Measurements from ENCODE around the gene UXS1. TPM values are rescaled to one million over a fixed set of nuclear protein-coding genes. Genes with fewer than 3 reads are reported as not detected.
"Not testable (repeated sequence)": the region's sequence is repeated elsewhere in the genome, so short reads cannot be mapped to it uniquely, and the experiment has no call there.

UXS1 gene
- 10 to 100 TPM; 33.9 to 39.9 TPM for total RNA-seq

DNA sequence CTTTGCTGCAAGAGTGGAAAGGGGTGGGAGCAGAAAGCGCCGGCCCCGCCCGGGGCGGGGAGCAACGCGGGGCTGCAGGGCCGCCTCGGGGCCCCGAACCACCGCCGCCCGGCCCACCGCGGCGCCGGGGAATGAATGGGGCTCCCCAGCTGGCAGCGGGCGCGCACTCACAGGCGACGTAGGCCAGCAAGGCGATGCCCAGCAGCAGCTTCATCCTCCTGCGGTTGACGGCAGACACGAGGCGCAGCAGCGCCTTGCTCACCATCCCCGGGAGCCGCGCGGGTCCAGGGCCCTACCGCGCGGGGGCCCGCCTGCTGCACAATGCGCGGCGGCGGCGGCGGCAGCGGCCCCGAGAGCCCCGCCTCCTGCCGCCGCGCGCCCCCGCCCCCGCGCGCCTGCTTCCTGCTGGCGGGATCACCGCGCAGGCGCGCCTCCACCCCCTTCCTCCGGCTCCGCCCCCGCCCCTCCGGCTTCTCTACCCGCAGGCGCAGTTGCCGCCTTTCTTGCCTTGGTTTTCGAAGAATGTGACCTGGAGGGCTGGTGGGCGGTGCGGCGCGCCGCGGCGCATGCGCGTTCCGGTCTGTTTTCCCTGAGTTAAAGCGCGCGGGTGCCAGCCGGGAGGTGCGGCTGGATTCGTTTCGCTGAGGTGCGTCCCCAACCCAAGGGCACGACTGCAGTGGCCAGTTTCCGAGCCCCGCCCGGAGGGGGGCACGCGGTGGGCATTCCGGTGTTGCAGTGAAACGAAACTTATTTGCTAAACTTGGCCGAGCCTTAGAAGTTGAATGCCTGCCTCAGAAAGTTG, at the start of gene UXS1:
Gene UXS1, minus strand, starts transcription at position 325 of the 802 bp plus-strand sequence. Its CDS starts 60 bp downstream, at position 265.
- DNase-seq (peak; percentile 97 to 98), ATAC-seq (replicated peaks in 1 of 2) (peak; percentile 75 to 82)
- H3K27ac Mint-ChIP-seq = peak within 1 kb of the TSS; percentile 96
- H3K9me3 Mint-ChIP-seq = no peaks in the 10 kb centered on the region
- H3K27me3 Mint-ChIP-seq (ENCODE audit: low read depth) = no peaks in the 10 kb centered on the region
- peaks cover 45% of the 10 kb centered on the region for H3K4me1 Mint-ChIP-seq (ENCODE audit: low read depth)
- H3K36me3 Mint-ChIP-seq (ENCODE audit: insufficient read depth in 2 of 2) = peaks cover 3% of the 10 kb centered on the region in 2 donors
- peak within 1 kb of the TSS; percentile 87 to 89 for H3K4me3 Mint-ChIP-seq

DNA sequence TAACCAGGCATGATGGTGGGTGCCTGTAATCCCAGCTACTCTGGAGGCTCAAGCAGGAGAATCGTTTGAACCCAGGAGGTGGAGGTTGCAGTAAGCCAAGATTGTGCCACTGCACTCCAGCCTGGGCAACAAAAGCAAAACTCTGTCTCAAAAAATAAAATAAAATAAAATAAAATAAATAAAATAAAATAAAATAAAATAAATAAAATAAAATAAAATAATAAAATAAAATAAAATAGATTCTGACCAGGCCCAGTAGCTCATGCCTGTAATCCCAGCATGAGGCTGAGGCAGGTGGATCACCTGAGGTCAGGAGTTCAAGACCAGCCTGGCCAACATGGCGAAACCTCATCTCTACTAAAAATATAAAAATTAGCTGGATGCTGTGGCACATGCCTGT, 45.4 kb upstream of the UXS1 start:
- not testable (repeated sequence) for ATAC-seq (replicated peaks in 1 of 2); H3K4me1 Mint-ChIP-seq (ENCODE audit: low read depth); H3K4me3 Mint-ChIP-seq; H3K27me3 Mint-ChIP-seq (ENCODE audit: low read depth); DNase-seq; H3K27ac Mint-ChIP-seq
- Mint-ChIP-seq H3K9me3 (peaks cover 10 to 15% of the 10 kb centered on the region in 2 donors), H3K36me3 (ENCODE audit: insufficient read depth in 2 of 2) (peaks cover 11 to 17% of the 10 kb centered on the region in 2 donors)

DNA sequence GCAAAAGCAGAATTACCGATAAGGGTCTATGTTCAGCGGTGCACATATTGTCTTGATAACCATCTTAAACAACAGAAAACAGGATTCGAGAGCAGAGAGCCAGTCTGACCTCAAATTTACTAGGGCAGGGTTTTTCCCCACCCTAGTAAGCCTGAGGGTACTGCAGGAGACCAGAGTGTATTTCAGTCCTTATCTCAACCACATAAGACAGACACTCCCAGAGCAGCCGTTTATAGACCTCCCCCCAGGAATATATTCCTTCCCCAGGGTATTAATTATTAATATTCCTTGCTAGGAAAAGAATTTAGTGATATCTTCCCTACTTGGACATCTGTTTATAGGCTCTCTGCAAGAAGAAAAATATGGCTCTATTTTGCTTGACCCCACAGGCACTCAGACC, 41.3 kb upstream of the UXS1 start:
- H3K4me1 Mint-ChIP-seq (ENCODE audit: low read depth); ATAC-seq (replicated peaks in 1 of 2); H3K27me3 Mint-ChIP-seq (ENCODE audit: low read depth); H3K27ac Mint-ChIP-seq; DNase-seq; H3K4me3 Mint-ChIP-seq: not testable (repeated sequence)
- Mint-ChIP-seq H3K36me3 (ENCODE audit: insufficient read depth in 2 of 2) (peaks cover 18 to 23% of the 10 kb centered on the region in 2 donors), H3K9me3 (peaks cover 17 to 21% of the 10 kb centered on the region in 2 donors)

DNA sequence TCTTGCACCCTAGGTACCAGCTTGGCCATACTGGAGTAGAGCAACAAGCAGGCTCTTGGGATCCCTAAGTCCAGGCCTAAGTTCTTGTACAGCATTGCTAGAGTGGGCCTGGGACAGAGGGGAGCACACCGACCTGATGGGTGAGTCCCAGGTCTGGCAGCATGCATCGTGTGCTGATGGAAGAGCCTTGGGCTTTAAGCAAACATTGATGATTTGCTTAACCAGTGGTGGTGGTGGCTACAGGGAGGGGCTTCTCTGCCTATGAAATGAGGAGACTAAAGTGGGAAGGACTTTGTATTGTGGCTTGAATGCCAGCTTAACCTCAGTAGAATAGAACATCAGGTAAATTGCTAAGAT, 39.2 kb upstream of the UXS1 start:
- ATAC-seq (replicated peaks in 1 of 2) = no peak
- DNase-seq = no peak
- Mint-ChIP-seq H3K36me3 (ENCODE audit: insufficient read depth in 2 of 2) (peaks cover 18 to 23% of the 10 kb centered on the region in 2 donors), H3K4me3 (no peak overlapping the region), H3K27me3 (ENCODE audit: low read depth) (no peaks in the 10 kb centered on the region), H3K4me1 (ENCODE audit: low read depth) (no peaks in the 10 kb centered on the region), H3K9me3 (peaks cover 17 to 21% of the 10 kb centered on the region in 2 donors), H3K27ac (no peak overlapping the region)

DNA sequence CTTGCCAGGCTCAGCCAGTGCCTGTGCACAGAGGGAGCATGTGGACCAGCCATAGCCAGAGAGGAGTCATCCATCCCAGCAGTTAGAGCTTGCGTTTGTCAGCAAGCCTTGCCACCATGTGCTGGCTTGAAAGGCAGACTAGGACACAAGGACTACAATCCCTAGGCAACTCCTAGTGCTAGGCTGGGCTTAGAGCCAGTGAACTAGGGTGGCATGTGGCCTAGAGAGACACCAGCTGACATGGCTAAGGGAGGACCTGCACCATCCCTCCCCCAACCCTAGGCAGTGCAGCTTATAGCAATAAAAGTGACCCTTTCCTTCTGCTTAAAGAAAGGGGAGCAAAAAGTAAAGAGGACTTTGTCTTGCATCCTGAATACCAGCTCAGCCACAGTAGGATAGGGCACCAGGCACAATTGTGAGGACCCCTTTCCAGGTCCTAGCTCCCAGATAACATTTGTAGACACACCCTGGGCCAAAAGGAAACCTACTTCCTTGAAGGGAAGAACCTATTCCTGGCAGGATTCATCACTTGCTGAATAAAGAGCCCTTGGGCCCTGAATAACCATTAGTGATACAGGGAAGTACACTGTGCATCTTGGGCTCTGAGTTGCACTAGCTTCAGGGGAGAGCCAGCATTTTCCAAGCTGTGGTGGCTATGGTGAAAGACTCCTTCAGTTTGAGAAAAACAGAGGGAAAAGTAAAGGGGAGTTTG, 38.7 kb upstream of the UXS1 start:
- H3K9me3 Mint-ChIP-seq = peaks cover 17 to 21% of the 10 kb centered on the region in 2 donors
- H3K27me3 Mint-ChIP-seq (ENCODE audit: low read depth) = no peaks in the 10 kb centered on the region
- H3K4me3 Mint-ChIP-seq = no peak overlapping the region
- ATAC-seq (replicated peaks in 1 of 2) (no peak), DNase-seq (no peak)
- no peak overlapping the region for H3K27ac Mint-ChIP-seq
- H3K4me1 Mint-ChIP-seq (ENCODE audit: low read depth) = no peaks in the 10 kb centered on the region
- peaks cover 18 to 23% of the 10 kb centered on the region in 2 donors for H3K36me3 Mint-ChIP-seq (ENCODE audit: insufficient read depth in 2 of 2)

DNA sequence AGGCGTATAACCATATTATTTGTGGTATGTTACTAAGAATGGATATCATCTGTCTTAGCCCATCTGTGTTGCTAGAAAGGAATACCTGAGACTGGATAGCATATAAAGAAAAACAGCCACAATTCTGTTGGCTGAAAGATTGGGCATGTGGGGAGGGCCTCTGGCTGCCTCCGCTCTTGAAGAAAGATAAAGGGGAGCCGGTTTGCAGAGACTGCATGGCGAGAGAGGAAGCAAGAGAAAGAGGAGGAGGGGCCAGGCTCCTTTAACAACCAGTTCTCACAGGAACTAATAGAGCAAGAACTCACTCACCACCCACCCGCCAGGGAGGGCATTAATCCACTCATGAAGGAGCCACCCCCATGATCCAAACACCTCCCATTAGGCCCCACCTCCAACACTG, 29.2 kb upstream of the UXS1 start:
- no peak overlapping the region for H3K4me3 Mint-ChIP-seq
- H3K27ac Mint-ChIP-seq = no peak overlapping the region
- no peaks in the 10 kb centered on the region for H3K9me3 Mint-ChIP-seq
- no peaks in the 10 kb centered on the region for H3K36me3 Mint-ChIP-seq (ENCODE audit: insufficient read depth in 2 of 2)
- H3K27me3 Mint-ChIP-seq (ENCODE audit: low read depth) = no peaks in the 10 kb centered on the region
- ATAC-seq (replicated peaks in 1 of 2) = no peak
- DNase-seq = no peak
- no peaks in the 10 kb centered on the region for H3K4me1 Mint-ChIP-seq (ENCODE audit: low read depth)

DNA sequence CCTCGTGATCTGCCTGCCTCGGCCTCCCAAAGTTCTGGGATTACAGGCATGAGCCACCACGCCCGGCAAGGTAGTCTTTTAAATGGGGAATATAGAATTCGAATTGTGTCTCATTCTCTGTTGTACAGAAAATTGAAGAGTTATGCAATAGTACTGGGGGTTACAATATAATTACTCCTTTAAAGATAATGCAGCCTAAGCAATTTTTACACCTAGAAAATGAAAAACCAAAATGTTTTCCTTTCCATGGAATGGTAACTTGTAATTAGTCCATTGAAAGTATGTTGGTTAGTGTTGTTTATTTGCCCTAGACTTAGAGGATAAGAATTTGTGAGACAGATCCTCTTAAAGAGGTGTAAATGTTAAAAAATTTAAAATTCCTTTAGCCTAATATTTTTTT, 28.0 kb upstream of the UXS1 start:
- H3K27ac Mint-ChIP-seq; H3K36me3 Mint-ChIP-seq (ENCODE audit: insufficient read depth in 2 of 2); H3K27me3 Mint-ChIP-seq (ENCODE audit: low read depth); H3K4me3 Mint-ChIP-seq; H3K9me3 Mint-ChIP-seq; ATAC-seq (replicated peaks in 1 of 2); H3K4me1 Mint-ChIP-seq (ENCODE audit: low read depth); DNase-seq: not testable (repeated sequence)

DNA sequence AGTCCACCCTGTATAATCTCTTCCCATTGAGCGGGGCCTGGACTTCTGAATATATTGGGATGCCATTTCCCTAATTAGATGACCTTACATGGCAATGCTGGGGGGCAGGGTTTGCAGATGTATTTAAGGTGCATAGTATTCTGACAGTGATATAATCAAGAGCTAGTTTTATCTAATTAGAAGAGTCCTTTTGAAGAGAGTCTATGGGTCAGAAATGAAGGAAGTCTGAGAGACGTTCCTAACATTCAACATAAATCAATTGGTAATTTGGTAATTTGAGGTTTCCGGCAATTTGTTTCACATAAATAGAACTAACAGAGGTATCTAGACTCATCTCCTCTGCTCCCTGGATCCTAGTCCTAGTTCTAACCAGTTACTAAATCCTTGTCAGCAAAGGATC, 25.7 kb upstream of the UXS1 start:
- H3K27me3 Mint-ChIP-seq (ENCODE audit: low read depth) = no peaks in the 10 kb centered on the region
- no peaks in the 10 kb centered on the region for H3K4me1 Mint-ChIP-seq (ENCODE audit: low read depth)

DNA sequence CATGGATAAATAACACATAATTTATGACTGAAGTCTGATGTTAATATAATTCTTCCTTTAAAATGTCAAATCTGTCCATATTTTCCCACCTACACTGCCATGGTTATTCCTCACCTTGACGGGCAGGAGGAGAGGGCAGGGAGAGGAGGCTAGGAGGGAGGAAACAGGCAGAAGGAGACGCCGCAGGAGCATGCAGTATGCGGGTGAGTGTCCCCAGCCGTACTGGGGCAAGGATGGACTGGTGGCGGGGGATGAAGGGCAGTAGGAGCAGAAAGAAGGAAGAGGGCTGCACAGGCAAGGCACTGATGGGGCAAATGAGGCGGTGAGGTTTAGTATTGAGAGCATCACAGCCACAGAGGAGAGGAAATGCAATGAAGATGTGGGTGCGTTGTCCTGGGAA, 25.1 kb upstream of the UXS1 start:
- not testable (repeated sequence) for H3K4me3 Mint-ChIP-seq; H3K36me3 Mint-ChIP-seq (ENCODE audit: insufficient read depth in 2 of 2); H3K4me1 Mint-ChIP-seq (ENCODE audit: low read depth); H3K27ac Mint-ChIP-seq; ATAC-seq (replicated peaks in 1 of 2); H3K9me3 Mint-ChIP-seq; H3K27me3 Mint-ChIP-seq (ENCODE audit: low read depth); DNase-seq

More for the DNA sequence above, 25.7 kb upstream of the UXS1 start:
- no peak overlapping the region for H3K4me3 Mint-ChIP-seq
- ATAC-seq (replicated peaks in 1 of 2) (no peak), DNase-seq (no peak)
- no peak overlapping the region for H3K27ac Mint-ChIP-seq
- no peaks in the 10 kb centered on the region for H3K36me3 Mint-ChIP-seq (ENCODE audit: insufficient read depth in 2 of 2)
- H3K9me3 Mint-ChIP-seq = peaks cover 0 to 2% of the 10 kb centered on the region in 2 donors

DNA sequence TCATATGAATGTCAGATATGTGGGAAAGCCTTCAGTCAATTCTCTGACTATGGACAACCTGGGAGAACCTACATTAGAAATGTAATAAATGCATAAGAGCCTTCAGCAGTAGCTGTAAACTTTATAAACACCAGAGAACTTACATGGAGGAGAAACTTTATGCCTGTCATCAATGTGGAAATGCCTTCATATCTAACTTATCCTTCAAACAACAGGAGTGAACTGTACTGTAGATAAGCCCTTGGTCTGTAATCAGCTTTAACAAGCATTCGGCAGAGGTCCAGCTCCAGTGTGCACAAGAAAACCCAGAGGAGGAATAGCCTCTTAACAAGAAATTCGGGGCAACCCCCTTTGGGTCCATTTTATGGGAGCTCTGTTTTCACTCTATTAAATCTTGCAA, 14.8 kb upstream of the UXS1 start:
- DNase-seq (no peak), ATAC-seq (replicated peaks in 1 of 2) (no peak)
- no peaks in the 10 kb centered on the region for H3K27me3 Mint-ChIP-seq (ENCODE audit: low read depth)
- no peak overlapping the region for H3K4me3 Mint-ChIP-seq
- H3K4me1 Mint-ChIP-seq (ENCODE audit: low read depth) = no peaks in the 10 kb centered on the region
- H3K9me3 Mint-ChIP-seq = peaks cover 0 to 4% of the 10 kb centered on the region in 2 donors
- H3K27ac Mint-ChIP-seq = no peak overlapping the region
- peaks cover 0 to 2% of the 10 kb centered on the region in 2 donors for H3K36me3 Mint-ChIP-seq (ENCODE audit: insufficient read depth in 2 of 2)

DNA sequence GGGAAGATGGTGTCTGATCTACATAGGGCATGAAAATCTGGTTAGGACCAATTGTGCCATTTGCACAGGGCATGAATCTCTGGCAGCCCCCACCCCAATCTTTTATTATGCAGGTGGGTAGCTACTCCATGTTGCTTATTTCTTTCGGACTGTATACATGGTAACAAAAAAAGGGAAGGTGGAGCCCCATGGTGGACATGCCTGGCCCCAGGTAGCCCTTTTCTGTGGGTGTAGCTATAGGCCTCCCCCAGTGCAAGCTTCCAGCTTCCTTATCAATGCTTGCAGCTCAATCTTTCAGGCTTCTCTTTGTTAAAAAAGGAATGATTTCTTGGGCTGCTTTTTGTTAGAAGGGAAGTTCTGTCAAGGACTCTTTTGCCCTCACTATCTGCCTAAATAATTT, 14.3 kb upstream of the UXS1 start:
- Mint-ChIP-seq H3K36me3 (ENCODE audit: insufficient read depth in 2 of 2) (peaks cover 0 to 2% of the 10 kb centered on the region in 2 donors), H3K4me1 (ENCODE audit: low read depth) (no peaks in the 10 kb centered on the region), H3K27ac (no peak overlapping the region), H3K4me3 (no peak overlapping the region), H3K9me3 (peaks cover 0 to 4% of the 10 kb centered on the region in 2 donors), H3K27me3 (ENCODE audit: low read depth) (no peaks in the 10 kb centered on the region)
- ATAC-seq (replicated peaks in 1 of 2) (no peak), DNase-seq (no peak)

DNA sequence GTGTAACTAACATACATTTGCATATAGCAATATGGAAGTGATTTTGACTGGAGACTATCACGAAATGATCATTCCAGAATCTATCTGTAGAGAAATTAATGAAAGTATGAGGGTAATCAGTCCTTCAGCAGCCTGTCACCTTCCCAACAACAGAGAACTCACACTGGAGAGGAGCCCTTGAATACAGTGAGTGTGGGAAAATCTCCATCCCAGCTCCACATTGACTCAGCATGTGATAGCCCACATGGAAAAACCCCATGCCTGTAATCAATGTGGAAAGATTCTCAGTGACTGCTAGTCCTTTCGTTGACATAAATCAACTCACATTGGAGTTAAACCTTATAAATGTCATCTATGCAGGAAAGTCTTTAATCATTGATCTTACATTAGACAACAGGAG, 13.1 kb upstream of the UXS1 start:
- Mint-ChIP-seq H3K27ac (no peak overlapping the region), H3K4me3 (no peak overlapping the region), H3K9me3 (peaks cover 0 to 4% of the 10 kb centered on the region in 2 donors), H3K4me1 (ENCODE audit: low read depth) (no peaks in the 10 kb centered on the region), H3K27me3 (ENCODE audit: low read depth) (no peaks in the 10 kb centered on the region), H3K36me3 (ENCODE audit: insufficient read depth in 2 of 2) (peaks cover 0 to 2% of the 10 kb centered on the region in 2 donors)
- no peak for DNase-seq
- ATAC-seq (replicated peaks in 1 of 2) = no peak

DNA sequence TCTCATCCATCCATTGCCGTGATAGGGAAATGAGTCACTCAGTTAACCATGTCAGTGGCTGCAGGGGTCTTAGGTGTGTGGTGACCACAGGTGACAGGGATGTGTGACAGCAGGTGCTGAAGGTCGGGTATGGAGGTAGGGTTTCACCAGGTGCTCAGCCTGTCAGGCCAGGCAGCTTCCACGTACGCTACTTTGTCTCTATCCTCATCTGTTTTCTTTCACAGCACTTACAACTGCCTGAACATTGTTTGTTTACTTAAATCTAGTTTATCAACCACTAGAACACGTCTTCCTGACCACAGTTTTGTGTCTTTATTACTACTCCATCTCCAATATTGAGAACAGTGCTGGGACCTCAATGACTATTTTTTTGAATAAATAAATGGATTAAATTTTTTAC, 11.4 kb upstream of the UXS1 start:
- no peak for DNase-seq
- H3K4me1 Mint-ChIP-seq (ENCODE audit: low read depth) = no peaks in the 10 kb centered on the region
- no peaks in the 10 kb centered on the region for H3K27me3 Mint-ChIP-seq (ENCODE audit: low read depth)
- peaks cover 0 to 4% of the 10 kb centered on the region in 2 donors for H3K9me3 Mint-ChIP-seq
- peaks cover 0 to 2% of the 10 kb centered on the region in 2 donors for H3K36me3 Mint-ChIP-seq (ENCODE audit: insufficient read depth in 2 of 2)
- H3K27ac Mint-ChIP-seq = no peak overlapping the region
- peak in 1 of 2 donors; percentile 69 for ATAC-seq (replicated peaks in 1 of 2)
- no peak overlapping the region for H3K4me3 Mint-ChIP-seq
